ENCODE measurements around the gene NUDCD3.

The NUDCD3 gene

GRCh38 chr7:44534501-44534900 lies 44.0 kb upstream of the NUDCD3 start:
- H2AK5ac ChIP-seq (ENCODE audit: low read length), result no peak overlapping the region
- H3K4me2 ChIP-seq (ENCODE audit: low read length), result no peak overlapping the region
- no peaks in the 10 kb centered on the region for H3K79me1 ChIP-seq (ENCODE audit: low read length)
- H2BK12ac ChIP-seq (ENCODE audit: low read length), result no peak overlapping the region
- no peaks in the 10 kb centered on the region for H3K79me2 ChIP-seq (ENCODE audit: control insufficient read depth, insufficient read depth, low read length, poor library complexity)
- H3K27me3 ChIP-seq (ENCODE audit: insufficient read depth, low read length), result no peaks in the 10 kb centered on the region
- no peak overlapping the region for H3K4me3 ChIP-seq (ENCODE audit: low read depth, low read length)
- H2BK120ac ChIP-seq (ENCODE audit: insufficient read depth, low read length, poor library complexity), result no peak overlapping the region
- H3K9me3 ChIP-seq (ENCODE audit: insufficient read depth, low read depth, low read length), result no peaks in the 10 kb centered on the region
- no CpG with 5 or more reads among the region's 7 CpGs for WGBS (ENCODE audit: extremely low coverage, insufficient coverage, insufficient read length)
- no peak overlapping the region for H3K18ac ChIP-seq (ENCODE audit: low read length)
- no peaks in the 10 kb centered on the region for H3K36me3 ChIP-seq (ENCODE audit: control insufficient read depth in 1 of 2, insufficient read depth in 2 of 2, low read length in 2 of 2)
- DNase-seq, result peak in 1 of 2 donors; percentile 57
- no peak overlapping the region for H4K8ac ChIP-seq (ENCODE audit: low read depth, low read length)
- H3K27ac ChIP-seq (ENCODE audit: low read depth, low read length), result no peak overlapping the region
- no peak overlapping the region for H2AFZ ChIP-seq (ENCODE audit: insufficient read depth, low read length, poor library complexity)
- no peak overlapping the region for H3K23ac ChIP-seq (ENCODE audit: low read length)
- H3K14ac ChIP-seq (ENCODE audit: low read length), result no peak overlapping the region
- H4K91ac ChIP-seq (ENCODE audit: low read depth, low read length), result no peak overlapping the region
- no peaks in the 10 kb centered on the region for H3K4me1 ChIP-seq (ENCODE audit: control insufficient read depth in 1 of 2, insufficient read depth in 2 of 2, low read length in 2 of 2)
- H4K12ac ChIP-seq (ENCODE audit: low read depth, low read length), result no peak overlapping the region
- H2BK5ac ChIP-seq (ENCODE audit: low read depth, low read length, poor library complexity), result no peak overlapping the region
- H3K4ac ChIP-seq (ENCODE audit: low read depth, low read length), result no peak overlapping the region
- H3K9ac ChIP-seq (ENCODE audit: low read length), result no peak overlapping the region

- H3K4me1 ChIP-seq (ENCODE audit: control insufficient read depth in 1 of 2, insufficient read depth in 2 of 2, low read length in 2 of 2), result no peaks in the 10 kb centered on the region
- no peak overlapping the region for H4K8ac ChIP-seq (ENCODE audit: low read depth, low read length)
- no peak overlapping the region for H3K9ac ChIP-seq (ENCODE audit: low read length)
- no peaks in the 10 kb centered on the region for H3K27me3 ChIP-seq (ENCODE audit: insufficient read depth, low read length)
- no peak overlapping the region for H3K18ac ChIP-seq (ENCODE audit: low read length)
- H3K79me2 ChIP-seq (ENCODE audit: control insufficient read depth, insufficient read depth, low read length, poor library complexity), result no peaks in the 10 kb centered on the region
- no peak overlapping the region for H3K23ac ChIP-seq (ENCODE audit: low read length)
- no CpG with 5 or more reads among the region's 5 CpGs for WGBS (ENCODE audit: extremely low coverage, insufficient coverage, insufficient read length)
- no peak overlapping the region for H2BK12ac ChIP-seq (ENCODE audit: low read length)
- H3K9me3 ChIP-seq (ENCODE audit: insufficient read depth, low read depth, low read length), result no peaks in the 10 kb centered on the region
- H2BK5ac ChIP-seq (ENCODE audit: low read depth, low read length, poor library complexity), result no peak overlapping the region
- no peaks in the 10 kb centered on the region for H3K79me1 ChIP-seq (ENCODE audit: low read length)
- no peak overlapping the region for H3K4me2 ChIP-seq (ENCODE audit: low read length)
- H3K4ac ChIP-seq (ENCODE audit: low read depth, low read length), result no peak overlapping the region
- no peak for DNase-seq
- no peak overlapping the region for H2BK120ac ChIP-seq (ENCODE audit: insufficient read depth, low read length, poor library complexity)
- H3K14ac ChIP-seq (ENCODE audit: low read length), result no peak overlapping the region
- H3K27ac ChIP-seq (ENCODE audit: low read depth, low read length), result no peak overlapping the region
- H4K91ac ChIP-seq (ENCODE audit: low read depth, low read length), result no peak overlapping the region
- H3K36me3 ChIP-seq (ENCODE audit: control insufficient read depth in 1 of 2, insufficient read depth in 2 of 2, low read length in 2 of 2), result no peaks in the 10 kb centered on the region
- H2AK5ac ChIP-seq (ENCODE audit: low read length), result no peak overlapping the region
- no peak overlapping the region for H3K4me3 ChIP-seq (ENCODE audit: low read depth, low read length)
- no peak overlapping the region for H4K12ac ChIP-seq (ENCODE audit: low read depth, low read length)
- H2AFZ ChIP-seq (ENCODE audit: insufficient read depth, low read length, poor library complexity), result no peak overlapping the region
These were observed 43.6 kb upstream of the NUDCD3 start for GRCh38 chr7:44534087-44534486.

- Histone ChIP-seq H3K4me1 (ENCODE audit: control insufficient read depth in 1 of 2, insufficient read depth in 2 of 2, low read length in 2 of 2) (no peaks in the 10 kb centered on the region), H4K8ac (ENCODE audit: low read depth, low read length) (no peak overlapping the region), H3K4me3 (ENCODE audit: low read depth, low read length) (no peak overlapping the region), H3K14ac (ENCODE audit: low read length) (no peak overlapping the region), H3K27me3 (ENCODE audit: insufficient read depth, low read length) (no peaks in the 10 kb centered on the region), H3K79me1 (ENCODE audit: low read length) (no peaks in the 10 kb centered on the region), H3K4me2 (ENCODE audit: low read length) (no peak overlapping the region), H2BK12ac (ENCODE audit: low read length) (no peak overlapping the region), H3K4ac (ENCODE audit: low read depth, low read length) (no peak overlapping the region), H4K12ac (ENCODE audit: low read depth, low read length) (no peak overlapping the region), H3K27ac (ENCODE audit: low read depth, low read length) (no peak overlapping the region), H3K18ac (ENCODE audit: low read length) (no peak overlapping the region), H3K9me3 (ENCODE audit: insufficient read depth, low read depth, low read length) (no peaks in the 10 kb centered on the region), H2BK5ac (ENCODE audit: low read depth, low read length, poor library complexity) (no peak overlapping the region), H3K9ac (ENCODE audit: low read length) (no peak overlapping the region), H3K79me2 (ENCODE audit: control insufficient read depth, insufficient read depth, low read length, poor library complexity) (no peaks in the 10 kb centered on the region), H3K23ac (ENCODE audit: low read length) (no peak overlapping the region), H4K91ac (ENCODE audit: low read depth, low read length) (no peak overlapping the region), H3K36me3 (ENCODE audit: control insufficient read depth in 1 of 2, insufficient read depth in 2 of 2, low read length in 2 of 2) (no peaks in the 10 kb centered on the region), H2BK120ac (ENCODE audit: insufficient read depth, low read length, poor library complexity) (no peak overlapping the region), H2AFZ (ENCODE audit: insufficient read depth, low read length, poor library complexity) (no peak overlapping the region), H2AK5ac (ENCODE audit: low read length) (no peak overlapping the region)
- WGBS (ENCODE audit: extremely low coverage, insufficient coverage, insufficient read length), result no CpG with 5 or more reads among the region's 8 CpGs
- no peak for DNase-seq
These were observed 43.0 kb upstream of the NUDCD3 start for GRCh38 chr7:44533301-44534055.

- no peak overlapping the region for H4K12ac ChIP-seq (ENCODE audit: low read depth, low read length)
- H3K79me2 ChIP-seq (ENCODE audit: control insufficient read depth, insufficient read depth, low read length, poor library complexity), result no peaks in the 10 kb centered on the region
- no peak overlapping the region for H3K9ac ChIP-seq (ENCODE audit: low read length)
- no peak overlapping the region for H4K8ac ChIP-seq (ENCODE audit: low read depth, low read length)
- no peaks in the 10 kb centered on the region for H3K4me1 ChIP-seq (ENCODE audit: control insufficient read depth in 1 of 2, insufficient read depth in 2 of 2, low read length in 2 of 2)
- no peak overlapping the region for H2BK5ac ChIP-seq (ENCODE audit: low read depth, low read length, poor library complexity)
- H2BK12ac ChIP-seq (ENCODE audit: low read length), result no peak overlapping the region
- no peak overlapping the region for H3K14ac ChIP-seq (ENCODE audit: low read length)
- H3K9me3 ChIP-seq (ENCODE audit: insufficient read depth, low read depth, low read length), result no peaks in the 10 kb centered on the region
- H3K79me1 ChIP-seq (ENCODE audit: low read length), result no peaks in the 10 kb centered on the region
- H3K4ac ChIP-seq (ENCODE audit: low read depth, low read length), result no peak overlapping the region
- H2AK5ac ChIP-seq (ENCODE audit: low read length), result no peak overlapping the region
- no peaks in the 10 kb centered on the region for H3K27me3 ChIP-seq (ENCODE audit: insufficient read depth, low read length)
- H3K23ac ChIP-seq (ENCODE audit: low read length), result no peak overlapping the region
- H4K91ac ChIP-seq (ENCODE audit: low read depth, low read length), result no peak overlapping the region
- H3K27ac ChIP-seq (ENCODE audit: low read depth, low read length), result no peak overlapping the region
- no peak overlapping the region for H3K4me3 ChIP-seq (ENCODE audit: low read depth, low read length)
- H2BK120ac ChIP-seq (ENCODE audit: insufficient read depth, low read length, poor library complexity), result no peak overlapping the region
- no peak for DNase-seq
- WGBS (ENCODE audit: extremely low coverage, insufficient coverage, insufficient read length), result no CpG with 5 or more reads among the region's 17 CpGs
- H3K18ac ChIP-seq (ENCODE audit: low read length), result no peak overlapping the region
- H3K4me2 ChIP-seq (ENCODE audit: low read length), result no peak overlapping the region
- H2AFZ ChIP-seq (ENCODE audit: insufficient read depth, low read length, poor library complexity), result no peak overlapping the region
- H3K36me3 ChIP-seq (ENCODE audit: control insufficient read depth in 1 of 2, insufficient read depth in 2 of 2, low read length in 2 of 2), result no peaks in the 10 kb centered on the region
These were observed 41.2 kb upstream of the NUDCD3 start for GRCh38 chr7:44531421-44532380.
